B cell (primary cell): ENCODE results near the gene HMOX2.

Experiments
- EZH2 ChIP-seq: IDR thresholded peaks from 2 replicates; pipeline ENCODE4 v1.6.1; 2012; ENCODE audit warnings: borderline replicate concordance, low read depth, mild to moderate bottlenecking, moderate library complexity, low read length; ENCODE audit not compliant: insufficient read depth, poor library complexity, severe bottlenecking
- TF ChIP-seq, protein P1 (sequence below): fragments of 200-600 bp; IDR thresholded peaks from one replicate; pipeline ENCODE4 v1.8.0; 2022; ENCODE audit warnings: antibody characterized with exemption, mild to moderate bottlenecking

DNA sequence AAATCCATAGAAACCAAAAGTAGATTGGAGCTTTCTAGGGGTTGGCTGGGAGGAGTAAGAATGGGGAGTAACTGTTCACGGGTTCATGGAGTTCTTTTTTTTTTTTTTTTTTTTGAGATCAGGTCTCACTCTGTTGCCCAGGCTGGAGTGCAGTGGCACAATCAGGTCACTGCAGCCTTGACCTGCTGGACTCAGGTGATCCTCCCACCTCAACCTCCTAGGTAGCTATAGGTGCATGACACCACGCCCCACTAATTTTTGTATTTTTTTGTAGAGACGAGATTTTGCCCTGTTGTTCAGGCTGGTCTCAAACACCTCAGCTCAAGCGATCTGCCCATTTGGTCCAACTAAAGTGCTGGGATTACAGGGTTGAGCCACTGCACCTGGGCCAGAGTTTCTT, 3.3 kb upstream of the HMOX2 start:
- TF ChIP-seq, protein P1, sequence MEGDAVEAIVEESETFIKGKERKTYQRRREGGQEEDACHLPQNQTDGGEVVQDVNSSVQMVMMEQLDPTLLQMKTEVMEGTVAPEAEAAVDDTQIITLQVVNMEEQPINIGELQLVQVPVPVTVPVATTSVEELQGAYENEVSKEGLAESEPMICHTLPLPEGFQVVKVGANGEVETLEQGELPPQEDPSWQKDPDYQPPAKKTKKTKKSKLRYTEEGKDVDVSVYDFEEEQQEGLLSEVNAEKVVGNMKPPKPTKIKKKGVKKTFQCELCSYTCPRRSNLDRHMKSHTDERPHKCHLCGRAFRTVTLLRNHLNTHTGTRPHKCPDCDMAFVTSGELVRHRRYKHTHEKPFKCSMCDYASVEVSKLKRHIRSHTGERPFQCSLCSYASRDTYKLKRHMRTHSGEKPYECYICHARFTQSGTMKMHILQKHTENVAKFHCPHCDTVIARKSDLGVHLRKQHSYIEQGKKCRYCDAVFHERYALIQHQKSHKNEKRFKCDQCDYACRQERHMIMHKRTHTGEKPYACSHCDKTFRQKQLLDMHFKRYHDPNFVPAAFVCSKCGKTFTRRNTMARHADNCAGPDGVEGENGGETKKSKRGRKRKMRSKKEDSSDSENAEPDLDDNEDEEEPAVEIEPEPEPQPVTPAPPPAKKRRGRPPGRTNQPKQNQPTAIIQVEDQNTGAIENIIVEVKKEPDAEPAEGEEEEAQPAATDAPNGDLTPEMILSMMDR, result no peak
- TF ChIP-seq EZH2, result no peak
